ENCODE results near the gene RLN3.

DNA sequence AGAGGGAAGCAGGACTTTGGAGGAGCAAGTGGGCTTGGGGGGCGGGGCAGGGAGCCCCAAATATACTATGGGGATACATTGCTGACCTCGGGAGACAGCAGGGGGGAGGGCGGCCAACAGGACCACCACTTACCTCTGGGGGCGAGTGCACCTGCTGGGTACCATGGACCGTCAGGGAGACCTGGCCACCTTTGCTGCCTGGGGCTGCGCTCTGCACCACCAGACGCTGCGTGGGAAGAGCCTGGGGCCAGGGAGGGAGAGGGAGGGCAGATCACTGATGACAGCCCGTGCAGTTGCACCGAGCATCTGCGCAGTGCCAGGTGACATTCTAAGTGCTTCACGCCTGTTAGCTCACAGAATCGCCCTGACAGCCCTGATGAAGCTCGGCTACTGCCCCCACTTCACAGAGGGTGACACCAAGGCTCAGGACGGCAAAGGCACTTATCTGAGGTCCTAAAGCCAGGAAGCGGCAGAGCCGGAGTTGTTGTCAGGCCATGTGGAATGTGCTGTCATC, 45.9 kb upstream of the RLN3 start:
- TF ChIP-seq, protein P1, sequence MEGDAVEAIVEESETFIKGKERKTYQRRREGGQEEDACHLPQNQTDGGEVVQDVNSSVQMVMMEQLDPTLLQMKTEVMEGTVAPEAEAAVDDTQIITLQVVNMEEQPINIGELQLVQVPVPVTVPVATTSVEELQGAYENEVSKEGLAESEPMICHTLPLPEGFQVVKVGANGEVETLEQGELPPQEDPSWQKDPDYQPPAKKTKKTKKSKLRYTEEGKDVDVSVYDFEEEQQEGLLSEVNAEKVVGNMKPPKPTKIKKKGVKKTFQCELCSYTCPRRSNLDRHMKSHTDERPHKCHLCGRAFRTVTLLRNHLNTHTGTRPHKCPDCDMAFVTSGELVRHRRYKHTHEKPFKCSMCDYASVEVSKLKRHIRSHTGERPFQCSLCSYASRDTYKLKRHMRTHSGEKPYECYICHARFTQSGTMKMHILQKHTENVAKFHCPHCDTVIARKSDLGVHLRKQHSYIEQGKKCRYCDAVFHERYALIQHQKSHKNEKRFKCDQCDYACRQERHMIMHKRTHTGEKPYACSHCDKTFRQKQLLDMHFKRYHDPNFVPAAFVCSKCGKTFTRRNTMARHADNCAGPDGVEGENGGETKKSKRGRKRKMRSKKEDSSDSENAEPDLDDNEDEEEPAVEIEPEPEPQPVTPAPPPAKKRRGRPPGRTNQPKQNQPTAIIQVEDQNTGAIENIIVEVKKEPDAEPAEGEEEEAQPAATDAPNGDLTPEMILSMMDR (IDR thresholded peaks at IDR 0.05; ENCODE audit: low read depth, low read length, missing input control) = no peak
- TF ChIP-seq EGR1 (IDR thresholded peaks at IDR 0.05; ENCODE audit: low read depth in 2 of 2) = no peak
- TF ChIP-seq TAF1 (conservative IDR thresholded peaks at IDR 0.05) = no peak
- TF ChIP-seq NR2F2 (IDR thresholded peaks at IDR 0.05) = no peak
- TF ChIP-seq, protein P2, sequence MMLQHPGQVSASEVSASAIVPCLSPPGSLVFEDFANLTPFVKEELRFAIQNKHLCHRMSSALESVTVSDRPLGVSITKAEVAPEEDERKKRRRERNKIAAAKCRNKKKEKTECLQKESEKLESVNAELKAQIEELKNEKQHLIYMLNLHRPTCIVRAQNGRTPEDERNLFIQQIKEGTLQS (IDR thresholded peaks at IDR 0.05) = no peak
- TF ChIP-seq, protein P3, sequence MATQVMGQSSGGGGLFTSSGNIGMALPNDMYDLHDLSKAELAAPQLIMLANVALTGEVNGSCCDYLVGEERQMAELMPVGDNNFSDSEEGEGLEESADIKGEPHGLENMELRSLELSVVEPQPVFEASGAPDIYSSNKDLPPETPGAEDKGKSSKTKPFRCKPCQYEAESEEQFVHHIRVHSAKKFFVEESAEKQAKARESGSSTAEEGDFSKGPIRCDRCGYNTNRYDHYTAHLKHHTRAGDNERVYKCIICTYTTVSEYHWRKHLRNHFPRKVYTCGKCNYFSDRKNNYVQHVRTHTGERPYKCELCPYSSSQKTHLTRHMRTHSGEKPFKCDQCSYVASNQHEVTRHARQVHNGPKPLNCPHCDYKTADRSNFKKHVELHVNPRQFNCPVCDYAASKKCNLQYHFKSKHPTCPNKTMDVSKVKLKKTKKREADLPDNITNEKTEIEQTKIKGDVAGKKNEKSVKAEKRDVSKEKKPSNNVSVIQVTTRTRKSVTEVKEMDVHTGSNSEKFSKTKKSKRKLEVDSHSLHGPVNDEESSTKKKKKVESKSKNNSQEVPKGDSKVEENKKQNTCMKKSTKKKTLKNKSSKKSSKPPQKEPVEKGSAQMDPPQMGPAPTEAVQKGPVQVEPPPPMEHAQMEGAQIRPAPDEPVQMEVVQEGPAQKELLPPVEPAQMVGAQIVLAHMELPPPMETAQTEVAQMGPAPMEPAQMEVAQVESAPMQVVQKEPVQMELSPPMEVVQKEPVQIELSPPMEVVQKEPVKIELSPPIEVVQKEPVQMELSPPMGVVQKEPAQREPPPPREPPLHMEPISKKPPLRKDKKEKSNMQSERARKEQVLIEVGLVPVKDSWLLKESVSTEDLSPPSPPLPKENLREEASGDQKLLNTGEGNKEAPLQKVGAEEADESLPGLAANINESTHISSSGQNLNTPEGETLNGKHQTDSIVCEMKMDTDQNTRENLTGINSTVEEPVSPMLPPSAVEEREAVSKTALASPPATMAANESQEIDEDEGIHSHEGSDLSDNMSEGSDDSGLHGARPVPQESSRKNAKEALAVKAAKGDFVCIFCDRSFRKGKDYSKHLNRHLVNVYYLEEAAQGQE (IDR thresholded peaks at IDR 0.05) = no peak
- TF ChIP-seq RAD21 (IDR thresholded peaks at IDR 0.05) = no peak
- TF ChIP-seq, protein P4, sequence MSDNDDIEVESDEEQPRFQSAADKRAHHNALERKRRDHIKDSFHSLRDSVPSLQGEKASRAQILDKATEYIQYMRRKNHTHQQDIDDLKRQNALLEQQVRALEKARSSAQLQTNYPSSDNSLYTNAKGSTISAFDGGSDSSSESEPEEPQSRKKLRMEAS (IDR thresholded peaks at IDR 0.05) = no peak
- no peak for TF ChIP-seq HNF4A (conservative IDR thresholded peaks at IDR 0.05)
- no peak for TF ChIP-seq SP1 (IDR thresholded peaks at IDR 0.05)
- no peak for TF ChIP-seq YY1 (IDR thresholded peaks at IDR 0.05)
- TF ChIP-seq GABPA (IDR thresholded peaks at IDR 0.05 in 1 of 2, conservative IDR thresholded peaks at IDR 0.05 in 1 of 2) = no peak
- TF ChIP-seq RXRA (IDR thresholded peaks at IDR 0.05) = no peak
- TF ChIP-seq JUND (IDR thresholded peaks at IDR 0.05) = no peak

All from liver (tissue), 3 donors.